Cardiac fibroblast (primary cell): ENCODE measurements around the gene SPAG8.

Source experiments
- DNase-seq, 2 donors: peaks; one replicate each; pipeline versions ENCODE4 v3.0.0 to v3.0.0-alpha.2; 2010; ENCODE audit warnings: low read depth in 2 of 2
- H3K4me3 ChIP-seq, 2 donors: replicated peaks in 1 of 2; 1 replicate in 1 of 2; 2 replicates in 1 of 2; pipeline ENCODE4 v1.5.1; 2011; ENCODE audit warnings: low read depth in 2 of 2, low read length in 2 of 2, mild to moderate bottlenecking in 2 of 2, moderate library complexity in 1 of 2
- TF ChIP-seq, protein P1 (sequence below): IDR thresholded peaks from one replicate; pipeline ENCODE4 v1.5.1; 2011; ENCODE audit warnings: low read depth, mild to moderate bottlenecking, low read length, inconsistent platforms

SPAG8 gene

DNA sequence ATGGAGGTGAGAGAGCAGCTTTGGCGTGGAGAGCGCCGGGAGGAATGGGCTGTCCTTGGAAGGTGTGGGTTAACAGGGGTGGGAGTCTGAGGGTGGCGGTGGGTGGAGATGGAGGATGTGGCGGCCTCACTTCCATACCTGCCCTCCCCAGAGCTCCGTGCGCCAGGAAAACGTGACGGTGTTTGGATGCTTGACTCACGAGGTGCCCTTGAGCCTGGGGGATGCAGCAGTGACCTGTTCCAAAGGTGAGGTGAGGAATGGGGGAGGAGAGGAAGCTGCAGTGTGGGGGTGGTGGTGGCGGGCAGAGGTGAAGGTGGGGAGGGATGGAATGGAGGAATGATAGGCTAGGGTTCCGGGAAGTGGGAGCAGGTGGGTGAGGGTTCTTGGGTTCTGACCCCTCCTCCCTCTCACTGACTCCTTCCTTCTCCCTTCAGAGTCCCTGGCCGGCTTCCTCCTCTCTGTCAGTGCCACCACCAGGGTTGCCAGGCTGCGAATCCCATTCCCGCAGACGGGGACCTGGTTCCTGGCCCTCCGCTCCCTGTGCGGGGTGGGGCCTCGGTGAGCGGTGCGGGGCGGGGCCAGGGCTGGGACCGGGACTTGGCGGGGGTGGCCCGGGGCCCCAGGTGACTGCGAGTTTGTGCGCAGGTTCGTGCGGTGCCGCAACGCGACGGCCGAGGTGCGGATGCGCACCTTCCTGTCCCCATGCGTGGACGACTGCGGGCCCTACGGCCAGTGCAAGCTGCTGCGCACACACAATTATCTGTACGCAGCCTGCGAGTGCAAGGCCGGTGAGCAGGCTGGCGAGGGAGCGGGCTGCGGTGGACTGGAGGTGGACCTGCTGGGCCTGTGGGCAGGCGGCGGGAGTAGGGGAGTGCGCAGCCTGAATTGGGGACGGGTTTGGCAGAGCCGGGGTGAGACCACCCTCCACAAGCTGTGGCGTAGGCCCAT is 34.0 kb upstream of the SPAG8 start:
- no peak overlapping the region for H3K4me3 ChIP-seq
- TF ChIP-seq, protein P1, sequence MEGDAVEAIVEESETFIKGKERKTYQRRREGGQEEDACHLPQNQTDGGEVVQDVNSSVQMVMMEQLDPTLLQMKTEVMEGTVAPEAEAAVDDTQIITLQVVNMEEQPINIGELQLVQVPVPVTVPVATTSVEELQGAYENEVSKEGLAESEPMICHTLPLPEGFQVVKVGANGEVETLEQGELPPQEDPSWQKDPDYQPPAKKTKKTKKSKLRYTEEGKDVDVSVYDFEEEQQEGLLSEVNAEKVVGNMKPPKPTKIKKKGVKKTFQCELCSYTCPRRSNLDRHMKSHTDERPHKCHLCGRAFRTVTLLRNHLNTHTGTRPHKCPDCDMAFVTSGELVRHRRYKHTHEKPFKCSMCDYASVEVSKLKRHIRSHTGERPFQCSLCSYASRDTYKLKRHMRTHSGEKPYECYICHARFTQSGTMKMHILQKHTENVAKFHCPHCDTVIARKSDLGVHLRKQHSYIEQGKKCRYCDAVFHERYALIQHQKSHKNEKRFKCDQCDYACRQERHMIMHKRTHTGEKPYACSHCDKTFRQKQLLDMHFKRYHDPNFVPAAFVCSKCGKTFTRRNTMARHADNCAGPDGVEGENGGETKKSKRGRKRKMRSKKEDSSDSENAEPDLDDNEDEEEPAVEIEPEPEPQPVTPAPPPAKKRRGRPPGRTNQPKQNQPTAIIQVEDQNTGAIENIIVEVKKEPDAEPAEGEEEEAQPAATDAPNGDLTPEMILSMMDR, result no peak
- no peak for DNase-seq

DNA sequence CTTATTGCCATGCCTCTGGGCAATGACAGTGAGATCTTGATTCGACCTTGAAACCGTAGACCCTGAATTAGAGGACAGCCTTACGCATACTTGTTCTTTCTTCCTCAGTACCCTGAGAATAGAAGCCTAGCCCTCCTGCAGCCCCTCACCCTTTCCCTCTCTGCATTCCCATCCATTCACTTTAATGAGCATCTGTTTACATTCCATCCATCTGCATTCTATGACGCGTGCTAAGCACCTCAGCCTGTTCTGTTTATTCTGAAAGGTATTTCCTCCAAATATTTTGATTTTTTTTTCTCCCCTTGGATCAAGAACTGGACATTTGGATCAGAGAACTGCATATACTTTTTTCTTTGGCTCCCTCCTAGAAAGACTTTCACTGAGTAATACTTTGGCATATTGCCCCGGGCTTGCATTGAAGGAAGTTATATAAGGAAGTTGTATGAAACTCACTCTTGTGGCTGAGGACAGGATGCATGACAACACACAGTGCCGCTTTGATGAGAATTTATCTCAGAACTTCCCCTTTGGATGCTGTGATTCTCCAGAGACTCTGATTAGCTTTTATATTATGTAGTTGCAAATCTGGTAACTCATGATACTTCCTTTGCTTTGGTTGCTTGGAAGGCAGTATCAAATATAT is 32.7 kb upstream of the SPAG8 start:
- TF ChIP-seq, protein P1, result no peak

DNA sequence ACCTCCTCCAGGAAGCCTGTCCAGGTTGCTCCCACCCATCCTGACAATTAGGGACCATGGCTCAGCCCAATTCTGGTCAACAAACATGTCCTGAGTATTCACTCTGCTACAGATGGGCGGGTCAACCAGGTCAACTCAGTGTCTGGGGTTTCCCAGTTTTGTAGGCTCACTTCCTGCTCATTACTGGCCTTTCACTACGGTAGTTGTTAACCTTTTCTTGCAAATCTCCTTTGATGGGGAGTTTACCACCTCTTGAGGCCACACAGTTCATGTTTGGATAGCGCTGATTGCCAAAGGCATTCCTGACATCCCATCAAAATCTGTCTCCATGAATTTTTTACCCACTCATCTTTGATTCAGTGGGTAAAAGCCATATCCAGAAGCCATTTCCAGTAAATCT is 30.7 kb upstream of the SPAG8 start:
- no peak for DNase-seq
- TF ChIP-seq, protein P1, result no peak
- no peak overlapping the region for H3K4me3 ChIP-seq

More for the DNA sequence above, 32.7 kb upstream of the SPAG8 start:
- DNase-seq, result peak; percentile 94 to 95
- no peak overlapping the region for H3K4me3 ChIP-seq

DNA sequence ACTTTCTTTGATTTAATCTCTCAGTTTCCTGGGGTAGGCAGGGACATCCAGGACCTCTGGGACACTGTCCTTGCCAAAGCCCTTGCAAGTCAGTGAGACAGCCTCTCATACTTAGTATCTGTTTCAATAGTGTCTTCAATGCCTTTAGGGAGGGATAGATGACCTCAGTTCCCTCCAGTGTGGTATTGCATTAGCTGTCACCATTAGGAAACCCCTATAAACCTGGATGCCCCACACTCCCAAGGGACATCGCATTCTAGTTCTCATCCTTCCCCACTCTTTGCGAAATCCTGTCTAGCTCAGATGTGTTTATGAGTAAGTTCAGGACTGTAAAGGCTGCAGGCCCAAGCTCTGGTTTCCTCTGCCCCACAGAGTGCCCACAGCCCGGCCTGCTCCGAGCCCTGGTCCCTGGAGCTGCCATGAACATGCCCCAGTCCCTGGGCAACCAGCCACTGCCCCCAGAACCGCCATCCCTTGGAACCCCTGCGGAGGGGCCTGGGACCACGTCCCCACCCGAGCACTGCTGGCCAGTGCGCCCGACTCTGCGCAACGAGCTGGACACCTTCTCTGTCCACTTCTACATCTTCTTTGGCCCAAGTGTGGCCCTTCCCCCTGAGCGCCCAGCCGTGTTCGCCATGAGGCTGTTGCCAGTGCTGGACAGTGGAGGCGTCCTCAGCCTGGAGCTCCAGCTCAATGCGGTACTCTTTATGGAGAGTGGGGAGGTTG is 30.1 kb upstream of the SPAG8 start:
- TF ChIP-seq, protein P1, result no peak
- H3K4me3 ChIP-seq, result no peak overlapping the region
- peak in 1 of 2 donors; percentile 56 for DNase-seq

DNA sequence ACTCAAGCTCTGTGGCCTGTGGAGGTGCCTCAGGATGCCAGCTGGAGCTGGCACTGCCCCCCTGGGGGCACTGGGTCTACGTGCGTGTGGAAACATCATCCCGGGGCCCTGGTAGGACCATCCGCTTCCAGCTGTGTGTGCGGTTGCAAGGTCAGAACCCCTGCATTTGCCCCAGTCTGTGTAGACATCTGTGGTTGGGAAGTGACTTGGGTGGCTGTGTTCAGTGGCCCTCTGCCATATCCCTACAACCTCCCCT is 29.5 kb upstream of the SPAG8 start:
- no peak for DNase-seq
- TF ChIP-seq, protein P1, result no peak
- no peak overlapping the region for H3K4me3 ChIP-seq

DNA sequence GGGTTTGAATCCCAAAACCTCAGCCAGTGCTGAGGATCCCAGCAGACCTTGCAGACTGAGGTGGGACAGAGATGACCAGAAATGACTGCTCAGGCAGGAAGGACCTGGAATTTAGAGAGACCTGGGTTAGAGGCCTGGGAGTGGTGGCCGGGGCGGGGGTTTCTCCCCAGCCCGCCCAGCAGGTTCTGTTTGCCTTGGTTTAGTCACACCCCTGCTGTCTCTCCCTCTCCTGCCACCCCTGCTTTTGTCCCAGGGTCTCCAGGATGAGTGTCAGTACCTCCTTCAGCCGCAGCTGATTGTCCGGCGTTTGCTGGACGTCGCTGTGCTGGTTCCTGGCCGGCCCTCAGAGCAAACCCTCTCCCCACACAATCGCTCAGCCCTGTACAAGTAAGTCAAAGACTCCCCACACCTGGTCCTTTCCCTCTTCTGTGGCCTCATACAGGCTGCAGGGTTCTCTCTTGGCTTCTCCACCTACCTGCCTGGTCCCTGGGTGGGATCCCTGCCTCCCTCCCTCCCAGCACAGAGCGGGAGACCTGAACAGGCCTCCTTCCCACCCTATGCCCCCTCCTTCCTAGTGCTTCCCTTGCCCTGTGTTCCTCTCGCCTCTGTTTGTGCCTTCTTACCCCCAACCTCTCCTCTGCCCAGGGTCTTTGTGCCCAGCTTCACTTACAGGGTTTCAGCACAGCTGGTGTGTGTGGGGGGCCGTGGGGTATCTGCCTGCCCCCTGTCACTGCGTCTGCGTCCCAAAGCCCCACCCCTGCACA is 29.0 kb upstream of the SPAG8 start:
- no peak for DNase-seq
- H3K4me3 ChIP-seq, result no peak overlapping the region

More for the DNA sequence above, 29.0 kb upstream of the SPAG8 start:
- TF ChIP-seq, protein P1, result no peak
